Heart right ventricle (tissue), 16 donors: ENCODE data around the gene TAGLN2. TPM values are rescaled to one million over a fixed set of nuclear protein-coding genes. Genes with fewer than 3 reads are reported as not detected.

Experiments used
- ATAC-seq, 8 donors: fragments of 200-7000 bp; cut with Tn5 transposase; one replicate each; pipeline ENCODE4 v1.9.1; 2020; ENCODE audit warnings: mild to moderate bottlenecking in 8 of 8, moderate library complexity in 8 of 8, moderate number of reproducible peaks in 1 of 8
- DNase-seq, 2 donors: peaks; one replicate each; pipeline ENCODE4 v3.0.0-alpha.2; 2020
- H3K27ac ChIP-seq, 10 donors: fragments of 200-600 bp; sonication (generic) in 2 of 10; one replicate each; pipeline versions ENCODE4 v1.5.0 to v1.8.0; 2020 to 2022; ENCODE audit warnings: mild to moderate bottlenecking in 3 of 10
- H3K27me3 ChIP-seq, 7 donors: fragments of 200-600 bp; one replicate each; pipeline ENCODE4 v1.8.0; 2021 to 2022; ENCODE audit warnings: mild to moderate bottlenecking in 2 of 7
- H3K36me3 ChIP-seq, 9 donors: fragments of 200-600 bp; sonication (generic) in 1 of 9; one replicate each; pipeline versions ENCODE4 v1.5.0 to v1.8.0; 2020 to 2022; ENCODE audit warnings: mild to moderate bottlenecking in 2 of 9
- H3K4me1 ChIP-seq, 9 donors: fragments of 200-600 bp; sonication (generic) in 1 of 9; one replicate each; pipeline versions ENCODE4 v1.5.0 to v1.8.0; 2020 to 2022; ENCODE audit warnings: mild to moderate bottlenecking in 4 of 9
- H3K4me3 ChIP-seq, 10 donors: fragments of 200-600 bp; sonication (generic) in 2 of 10; one replicate each; pipeline versions ENCODE4 v1.5.0 to v1.8.0; 2020 to 2022; ENCODE audit warnings: mild to moderate bottlenecking in 7 of 10, moderate library complexity in 2 of 10
- H3K9me3 ChIP-seq, 11 donors: fragments of 200-600 bp in 10 of 11; sonication (generic) in 2 of 11; one replicate each; pipeline versions ENCODE4 v1.5.0 to v1.8.0; 2013 to 2022; ENCODE audit warnings: mild to moderate bottlenecking in 2 of 11, control low read depth in 1 of 11, moderate library complexity in 1 of 11
- CTCF ChIP-seq, 9 donors: fragments of 200-600 bp; sonication (generic) in 2 of 9; IDR thresholded peaks; one replicate each; pipeline versions ENCODE4 v1.5.0 to v1.8.0; 2021 to 2022; ENCODE audit warnings: antibody characterized with exemption in 9 of 9, mild to moderate bottlenecking in 5 of 9, moderate library complexity in 1 of 9
- WGBS, 2 donors: extraction: QIAGEN DNeasy Blood & Tissue Kit; methylation state at CpG; one replicate each; pipeline ENCODE4 v1.1.7; 2013; ENCODE audit warnings: inconsistent platforms in 1 of 2; 5-methylcytosine and 5-hydroxymethylcytosine counted together
- intact Hi-C, 10 donors: fragments of 100-400 bp; cut with DNase I; formaldehyde crosslinking; loops; one replicate each; pipeline versions ENCODE4 v1.11.1 to v1.14.2; 2022
- polyA plus RNA-seq, 2 donors: library from polyadenylated mRNA; stranded (reverse); fragments of 200-250 nt; gene quantifications; one replicate each; pipeline ENCODE4 v1.2.3, GENCODE V29; 2013
- total RNA-seq, 10 donors: library from RNA; stranded (reverse); fragmentation: NEBNext Ultra II Directional in 3 of 10; extraction: Animal tissue kit (Norgen Biotek cat#: 25700) in 3 of 10; gene quantifications; one replicate each; pipeline versions ENCODE4 v1.2.1 to v1.2.4, GENCODE V29; 2021 to 2023
- donor health status: Arrhythmogenic right ventricular cardiomyopathy.
- donor health status: ischemic (EF 13 %, LVEDD 7.1; RV severe dilation, severe dysfunction).
- donor health status: healthy with polysubstance abuse.
- donor health status: DM: no; HTN: yes; CAD: no.
- donor health status: DM: no; HTN: no; CAD: no.
- donor health status: ischemic (EF 25% LVEDD 6.9; RV normal size, moderate dysfunction).
- donor health status: ischemic (EF 25% LVEDD 5.7; RV mildly dilated, moderate dysfunction).
- donor health status: healthy.
- donor health status: DM: yes; HTN: yes; CAD: no.
- donor health status: Ischemic cardiomyopathy.
- donor health status: ischemic (EF 35%, LVEDD 5.7; RV mildly dilated, moderate dysfunction).
- donor health status: nonischemic (EF 11% LVEDD 7.7; RV severe dilation, severe dysfunction).
- donor health status: DM: yes; HTN: yes; CAD: no.
- donor health status: PGD.
- donor health status: ischemic (EF 29% LVEDD 5.4; RV normal size, mild dysfunction).
- donor health status: nonischemic (EF 23%, LVEDD 6.1; RV moderate dilation, normal function).

The TAGLN2 gene
- total and polyA plus RNA-seq, 12 donors, result 65.9 to 283 (median 103) TPM

GRCh38 chr1:159953536-159954515 is 28.5 kb upstream of the TAGLN2 start, which contains the start of gene SLAMF9:
SLAMF9 (minus strand) TSS chr1:159954237; CDS start chr1:159954137, 100 bp downstream.
- no peak within 1 kb of the TSS for H3K4me3 ChIP-seq
- no peak within 1 kb of the TSS for H3K27ac ChIP-seq
- intact Hi-C loops, result no loop called here
- H3K36me3 ChIP-seq, result no peaks in the 10 kb centered on the region
- H3K27me3 ChIP-seq, result peaks cover 0 to 32% (median 20%) of the 10 kb centered on the region in 7 donors
- no peak for DNase-seq
- WGBS, 2 donors, result 63 to 71% methylated on average over 11 of the region's 11 CpGs
- H3K9me3 ChIP-seq, result no peaks in the 10 kb centered on the region
- peaks cover 0 to 5% (median 0%) of the 10 kb centered on the region in 9 donors for H3K4me1 ChIP-seq
- ATAC-seq, result peak in 3 of 8 donors; percentile 7 to 61 (median 46)
- TF ChIP-seq CTCF (IDR thresholded peaks at IDR 0.05), result no peak

- intact Hi-C loops, result no loop called here
- ATAC-seq (no peak), DNase-seq (no peak)
- WGBS, 2 donors, result 83 to 84% methylated on average over 5 of the region's 5 CpGs
- Histone ChIP-seq H3K4me1 (peaks cover 0 to 5% (median 0%) of the 10 kb centered on the region in 9 donors), H3K27me3 (peaks cover 0 to 32% (median 20%) of the 10 kb centered on the region in 7 donors), H3K36me3 (no peaks in the 10 kb centered on the region), H3K9me3 (no peaks in the 10 kb centered on the region), H3K27ac (no peak overlapping the region), H3K4me3 (no peak overlapping the region)
- TF ChIP-seq CTCF (IDR thresholded peaks at IDR 0.05), result no peak
Observed at GRCh38 chr1:159952932-159953331, 27.6 kb upstream of the TAGLN2 start.

GRCh38 chr1:159951551-159951950 is 26.2 kb upstream of the TAGLN2 start:
- Histone ChIP-seq H3K27ac (no peak overlapping the region), H3K4me3 (no peak overlapping the region), H3K4me1 (peaks cover 0 to 5% (median 0%) of the 10 kb centered on the region in 9 donors), H3K27me3 (peaks cover 0 to 32% (median 20%) of the 10 kb centered on the region in 7 donors), H3K9me3 (no peaks in the 10 kb centered on the region), H3K36me3 (no peaks in the 10 kb centered on the region)
- WGBS, 2 donors, result 75 to 80% methylated on average over 1 of the region's 1 CpG
- TF ChIP-seq CTCF (IDR thresholded peaks at IDR 0.05), result no peak
- DNase-seq (no peak), ATAC-seq (no peak)
- intact Hi-C loops, result no loop called here

GRCh38 chr1:159951016-159951415 is 25.7 kb upstream of the TAGLN2 start:
- no peak overlapping the region for H3K27ac ChIP-seq
- ATAC-seq (no peak), DNase-seq (no peak)
- no peak overlapping the region for H3K4me3 ChIP-seq
- 54 to 55% methylated on average over 2 of the region's 2 CpGs for WGBS, 2 donors
- peaks cover 0 to 32% (median 20%) of the 10 kb centered on the region in 7 donors for H3K27me3 ChIP-seq
- no peaks in the 10 kb centered on the region for H3K9me3 ChIP-seq
- intact Hi-C loops, result no loop called here
- TF ChIP-seq CTCF (IDR thresholded peaks at IDR 0.05), result no peak
- H3K36me3 ChIP-seq, result no peaks in the 10 kb centered on the region
- H3K4me1 ChIP-seq, result peaks cover 0 to 6% (median 1%) of the 10 kb centered on the region in 9 donors
